GM18867 (cell line): Measurements from ENCODE around the gene AGPAT2.

Experiments
- ATAC-seq: cut with Tn5 transposase; IDR thresholded peaks from one replicate; pipeline ENCODE4 v1.9.1; 2021; ENCODE audit warnings: mild to moderate bottlenecking, moderate library complexity; ENCODE audit not compliant: unreplicated experiment

The AGPAT2 gene

DNA sequence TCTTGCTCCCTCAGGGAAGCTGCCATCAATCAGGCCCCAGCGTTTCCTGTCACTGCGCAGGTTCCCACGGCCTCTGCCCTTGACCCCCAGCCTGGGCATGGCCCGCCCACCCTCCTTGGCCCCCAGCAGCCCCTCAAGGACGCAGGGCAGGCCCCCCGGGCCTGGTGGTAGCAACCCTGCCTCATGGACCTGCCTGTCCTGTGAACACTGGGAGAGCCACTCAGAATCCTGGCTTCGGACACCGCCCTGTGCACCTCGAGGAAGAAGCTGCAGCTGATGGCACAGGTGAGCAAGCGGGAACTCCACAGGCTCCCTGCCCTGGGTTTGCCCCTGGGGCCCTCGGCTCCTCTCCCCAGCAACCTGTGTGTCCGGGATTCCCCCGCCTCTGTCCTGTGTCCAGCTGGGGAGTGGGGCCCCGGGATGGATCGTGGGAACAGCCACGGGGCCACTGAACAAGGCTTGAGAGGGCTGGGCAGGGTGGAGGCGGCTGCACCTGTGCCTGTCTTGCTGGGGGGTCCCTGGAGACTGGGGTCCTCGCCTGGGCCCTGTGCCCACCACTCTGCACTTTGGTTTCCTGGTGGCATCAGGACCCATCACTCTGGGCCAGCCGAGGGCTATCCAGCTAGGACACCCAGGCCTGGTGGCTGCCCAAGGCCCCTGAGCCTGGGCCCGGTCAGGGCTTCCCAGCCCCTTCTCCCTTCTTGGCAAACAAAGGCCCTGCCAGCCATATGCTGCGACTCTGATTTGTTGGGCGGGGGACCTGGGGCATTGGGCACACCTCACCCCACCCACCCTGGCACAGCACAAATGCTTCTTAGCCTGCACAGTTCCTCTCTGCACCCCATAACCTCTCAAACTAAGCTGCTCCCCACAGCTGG, 58.0 kb downstream of the AGPAT2 start:
- ATAC-seq, result no peak

DNA sequence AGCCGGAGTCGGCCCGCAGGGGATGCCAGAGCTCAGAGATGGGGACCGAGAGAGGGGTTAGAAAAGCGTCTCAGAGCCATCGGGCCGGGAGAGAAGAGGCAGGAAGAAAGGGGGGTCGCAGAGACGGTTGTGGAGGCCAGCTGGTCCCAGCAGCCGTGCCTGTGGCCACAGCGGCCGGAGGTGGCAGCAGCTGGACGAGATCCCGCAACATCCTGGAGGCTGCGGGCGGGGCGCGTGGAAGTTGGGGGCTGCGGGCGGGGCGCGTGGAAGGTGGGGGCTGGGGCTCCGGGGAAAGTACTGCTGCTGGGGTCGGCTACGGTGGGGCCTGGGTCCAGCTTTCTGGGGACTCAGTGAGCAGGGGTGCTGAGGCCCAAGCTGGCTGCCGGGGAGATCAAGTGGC, 59.0 kb downstream of the AGPAT2 start:
- no peak for ATAC-seq

DNA sequence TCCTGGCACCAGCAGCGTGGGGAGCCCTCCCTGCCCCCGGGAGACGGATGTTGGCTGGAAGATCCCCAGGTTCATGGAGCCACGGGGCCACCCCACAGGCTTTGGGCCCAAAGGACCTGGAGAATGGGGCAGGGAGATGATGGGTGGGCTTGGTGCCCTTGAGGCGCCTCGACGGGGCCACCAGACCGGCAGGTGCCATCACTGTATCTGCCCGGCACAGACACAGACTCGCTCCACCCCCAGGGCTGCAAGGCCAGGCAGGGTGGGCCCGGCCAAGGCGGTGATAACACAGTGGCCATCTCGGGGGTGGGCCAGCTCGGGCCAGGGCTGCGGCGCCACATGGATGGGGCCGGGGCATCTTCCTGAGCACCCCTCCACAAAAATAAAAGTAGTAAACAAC, 59.6 kb downstream of the AGPAT2 start:
- no peak for ATAC-seq

DNA sequence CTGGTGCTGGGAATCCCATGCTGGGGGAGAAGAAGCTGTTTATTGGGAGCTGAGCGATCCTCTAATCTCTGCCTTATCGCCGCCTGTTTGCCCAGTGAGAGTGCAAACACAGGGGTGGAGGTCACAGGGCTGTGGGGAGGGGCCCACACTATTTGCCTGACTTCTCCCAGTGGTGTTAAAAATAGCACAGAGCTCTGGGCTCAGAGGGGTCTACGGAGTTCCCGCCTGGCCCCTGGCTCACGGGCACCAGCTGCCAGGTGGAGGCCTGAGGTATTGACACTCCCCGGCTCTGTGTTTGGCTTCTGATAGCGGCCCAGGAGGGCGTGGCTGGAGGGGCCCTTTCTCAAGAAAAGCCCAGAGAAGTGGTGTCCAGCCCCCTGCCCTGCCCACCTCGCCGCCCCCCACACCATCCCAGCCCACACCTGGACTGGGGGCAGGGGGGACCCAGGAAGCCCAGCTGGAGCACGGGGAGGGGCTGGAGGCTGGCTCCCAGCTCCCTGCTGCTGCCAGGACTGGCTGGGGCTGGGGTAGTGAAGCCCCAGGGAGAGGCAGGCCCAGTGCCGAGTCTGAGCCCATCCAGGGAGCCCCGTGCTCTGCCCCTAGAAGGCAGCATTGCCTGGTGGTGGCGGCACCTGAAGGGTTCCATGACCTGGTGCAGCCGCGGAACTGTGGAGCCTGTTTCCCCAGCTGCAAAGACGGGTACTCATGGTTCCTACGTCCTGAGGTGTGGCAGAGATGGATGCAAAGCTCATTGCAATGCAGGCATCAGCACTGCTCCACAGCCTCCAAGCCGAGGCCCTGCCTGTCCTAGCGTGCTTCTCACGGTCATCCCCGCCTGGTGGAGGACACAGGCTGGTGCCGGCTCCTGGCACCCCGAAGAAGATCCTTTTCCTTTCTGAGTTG, 60.3 kb downstream of the AGPAT2 start:
- ATAC-seq, result no peak

DNA sequence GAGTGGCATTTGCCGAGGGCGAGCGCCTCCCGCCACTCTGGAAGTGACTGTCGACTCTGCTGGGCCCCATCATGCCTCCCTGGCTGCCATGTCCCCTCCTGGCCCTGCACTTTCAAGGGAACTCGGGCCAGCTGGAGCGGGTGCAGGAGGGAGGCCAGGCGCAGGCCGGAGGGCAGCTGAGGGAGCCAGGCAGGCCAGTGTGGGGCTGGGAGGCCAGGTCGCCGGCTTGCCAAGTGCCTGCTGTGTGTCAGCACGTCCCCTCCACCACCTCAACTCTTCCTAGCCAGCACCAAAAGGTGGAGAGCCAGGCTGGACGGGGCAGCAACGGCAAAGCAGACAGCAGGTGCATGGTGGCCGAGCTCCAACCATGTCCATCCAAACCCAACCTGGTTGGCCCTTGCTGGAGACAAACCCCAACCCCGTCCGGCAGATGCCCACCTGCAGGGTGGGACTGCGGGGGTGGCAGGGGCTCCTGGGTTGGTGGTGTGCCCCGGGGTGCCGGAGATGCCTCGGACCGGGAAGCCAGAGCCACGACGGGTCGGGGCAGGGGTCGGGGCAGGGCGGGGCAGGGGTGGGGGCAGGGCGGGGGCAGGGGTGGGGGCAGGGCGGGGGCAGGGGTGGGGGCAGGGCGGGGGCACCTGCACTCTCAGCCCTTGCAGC, 61.1 kb downstream of the AGPAT2 start:
- no peak for ATAC-seq

DNA sequence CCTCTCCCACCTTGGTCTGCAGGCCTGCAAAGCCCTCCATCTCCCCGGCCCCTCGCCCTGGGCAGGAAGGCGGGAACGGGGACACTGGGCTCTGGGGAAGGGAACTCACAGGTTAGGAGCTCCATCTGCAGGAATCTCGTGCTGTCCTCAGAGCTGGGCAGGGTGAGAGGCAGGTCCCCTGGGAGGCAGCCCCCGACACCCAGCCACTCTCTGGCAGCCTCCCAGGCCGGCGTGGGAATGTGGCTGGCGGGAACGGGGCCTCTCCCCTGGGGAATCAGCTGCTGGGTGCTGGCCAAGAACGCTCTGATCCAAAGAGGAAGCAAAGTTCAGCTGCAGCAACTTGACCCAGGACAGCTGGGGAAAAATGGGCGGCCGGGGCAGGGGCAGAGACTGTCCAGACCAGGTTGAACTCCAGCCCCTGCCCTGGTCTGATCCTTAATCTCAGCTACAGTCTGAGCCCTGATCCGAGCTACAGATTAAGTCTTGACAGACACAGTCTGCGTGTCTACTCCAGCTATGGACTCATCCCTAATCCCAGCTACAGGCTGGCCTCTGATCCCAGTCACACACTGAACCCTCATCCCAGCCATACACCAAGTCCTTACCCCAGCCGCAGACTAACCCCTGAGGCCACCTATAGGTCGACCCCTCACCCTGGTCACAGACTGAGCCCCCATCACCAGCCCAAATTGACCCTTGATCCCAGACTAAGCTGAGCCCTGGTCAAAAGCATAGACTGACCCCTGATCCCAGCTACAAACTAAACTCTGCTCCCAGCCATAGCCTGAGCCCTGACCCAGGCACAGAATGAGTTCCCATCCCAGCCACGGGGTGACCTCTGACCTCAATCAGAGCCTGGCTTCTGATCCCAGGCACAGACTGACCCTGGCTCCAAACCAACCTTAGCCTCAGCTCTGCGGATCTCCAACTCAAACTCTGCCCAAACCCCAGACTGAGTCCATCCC, 61.9 kb downstream of the AGPAT2 start:
- ATAC-seq, result no peak

DNA sequence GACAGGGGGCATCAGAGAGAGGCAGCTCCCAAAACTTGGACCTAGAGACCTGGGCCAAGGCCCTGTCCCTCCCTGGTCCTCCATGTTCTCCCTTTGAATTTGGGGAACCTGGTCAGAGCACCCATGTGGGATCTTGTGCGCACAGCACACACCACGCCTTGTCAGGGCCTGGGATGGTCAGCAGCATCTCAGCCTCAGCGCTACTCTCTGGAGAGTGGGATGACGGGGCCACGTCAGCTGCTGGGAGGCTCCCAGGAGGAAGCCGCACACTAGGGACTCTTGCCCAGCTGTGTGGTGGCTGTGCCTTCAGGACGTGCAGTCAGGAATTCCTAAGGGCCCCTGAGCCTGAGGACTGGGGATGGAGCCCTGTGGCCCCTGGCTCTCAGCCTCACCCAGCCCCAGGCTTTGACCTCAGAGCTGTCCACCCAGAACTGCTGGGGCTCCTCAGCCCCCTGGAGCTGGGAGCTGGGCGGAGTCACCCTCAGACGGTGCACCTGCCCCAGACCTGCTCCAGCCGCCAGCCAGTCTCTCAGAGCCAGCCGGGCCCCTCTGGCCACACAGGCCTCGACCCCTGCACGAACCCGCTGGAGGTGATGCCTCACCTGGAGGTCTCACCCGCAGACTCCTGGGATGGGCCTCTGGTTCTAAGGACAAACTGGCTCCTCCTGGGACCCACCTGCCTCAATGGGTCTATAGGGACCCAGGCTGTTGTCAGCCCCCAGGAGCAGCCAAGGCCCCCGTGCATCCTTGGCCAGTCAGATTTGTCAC, 62.9 kb downstream of the AGPAT2 start:
- ATAC-seq, result no peak

DNA sequence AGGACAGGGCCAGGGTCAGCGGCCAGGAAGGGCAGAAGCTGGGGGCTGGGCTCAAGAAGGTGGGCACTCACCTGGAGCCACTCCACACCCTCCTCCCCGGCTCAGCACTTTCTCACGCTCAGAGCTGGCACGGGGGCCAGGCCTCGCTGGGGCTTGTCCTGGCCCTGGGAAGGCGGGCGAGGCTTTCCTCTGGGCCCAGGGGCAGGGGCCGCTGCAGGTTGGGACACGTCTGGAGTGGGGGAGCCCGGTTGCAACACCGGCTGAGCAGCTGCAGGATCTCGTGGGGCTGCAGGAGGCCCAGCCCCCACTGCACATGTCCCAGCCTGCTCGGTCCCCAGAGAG, 63.4 kb downstream of the AGPAT2 start:
- ATAC-seq, result no peak
